HG03159 (cell line): ENCODE measurements around the gene DAP3.
"Not testable (repeated sequence)": the region's sequence is repeated elsewhere in the genome, so short reads cannot be mapped to it uniquely, and the experiment has no call there.

Experiments
- ATAC-seq: cut with Tn5 transposase; IDR thresholded peaks from one replicate; pipeline ENCODE4 v1.9.1; 2021; ENCODE audit warnings: mild to moderate bottlenecking, moderate library complexity; ENCODE audit not compliant: unreplicated experiment

DAP3 gene

DNA sequence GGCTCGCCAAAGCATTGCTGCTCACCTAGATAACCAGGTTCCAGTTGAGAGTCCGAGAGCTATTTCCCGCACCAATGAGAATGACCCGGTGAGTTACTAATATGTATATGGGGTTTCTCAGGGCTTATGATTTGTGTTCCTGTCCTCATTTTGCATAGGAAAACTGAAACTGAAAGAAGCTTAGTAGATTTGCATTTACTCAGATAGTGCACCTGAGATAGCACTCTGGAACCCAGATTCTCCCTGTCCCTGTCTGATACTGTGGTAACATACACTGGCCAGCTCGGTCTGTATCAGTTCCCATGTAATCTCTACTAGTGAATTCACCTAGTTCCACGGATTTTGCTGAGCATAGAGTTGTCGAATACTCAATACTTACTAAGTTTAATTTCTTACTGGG lies 28.1 kb downstream of the DAP3 start:
- ATAC-seq = peak; percentile 60

- ATAC-seq = not testable (repeated sequence)
Measured at GRCh38 chr1:155718524-155719115, 29.7 kb downstream of the DAP3 start.

GRCh38 chr1:155719703-155720102 lies 30.8 kb downstream of the DAP3 start:
- ATAC-seq = no peak

DNA sequence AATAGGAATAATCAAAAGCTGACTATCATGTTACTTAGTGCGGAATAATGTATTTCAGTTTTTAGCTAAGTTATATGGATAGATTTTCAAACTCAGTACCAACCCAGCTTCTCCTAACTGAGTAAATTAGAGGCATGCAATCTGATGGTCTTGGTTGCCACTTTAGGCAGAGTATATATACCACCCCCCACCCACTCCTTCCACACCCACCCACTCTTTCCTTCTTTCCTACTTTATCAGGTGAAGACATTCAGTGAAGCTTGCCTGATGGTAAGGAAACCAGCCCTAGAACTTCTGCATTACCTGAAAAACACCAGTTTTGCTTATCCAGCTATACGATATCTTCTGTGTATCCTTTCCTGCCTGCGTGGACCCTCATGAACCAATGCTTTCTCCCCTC lies 36.3 kb downstream of the DAP3 start:
- no peak for ATAC-seq

GRCh38 chr1:155729031-155729898 lies 40.4 kb downstream of the DAP3 start:
- no peak for ATAC-seq

- no peak for ATAC-seq
Measured at GRCh38 chr1:155740995-155741394, 52.1 kb downstream of the DAP3 start.

- no peak for ATAC-seq
Measured at GRCh38 chr1:155741908-155742307, 53.0 kb downstream of the DAP3 start.

DNA sequence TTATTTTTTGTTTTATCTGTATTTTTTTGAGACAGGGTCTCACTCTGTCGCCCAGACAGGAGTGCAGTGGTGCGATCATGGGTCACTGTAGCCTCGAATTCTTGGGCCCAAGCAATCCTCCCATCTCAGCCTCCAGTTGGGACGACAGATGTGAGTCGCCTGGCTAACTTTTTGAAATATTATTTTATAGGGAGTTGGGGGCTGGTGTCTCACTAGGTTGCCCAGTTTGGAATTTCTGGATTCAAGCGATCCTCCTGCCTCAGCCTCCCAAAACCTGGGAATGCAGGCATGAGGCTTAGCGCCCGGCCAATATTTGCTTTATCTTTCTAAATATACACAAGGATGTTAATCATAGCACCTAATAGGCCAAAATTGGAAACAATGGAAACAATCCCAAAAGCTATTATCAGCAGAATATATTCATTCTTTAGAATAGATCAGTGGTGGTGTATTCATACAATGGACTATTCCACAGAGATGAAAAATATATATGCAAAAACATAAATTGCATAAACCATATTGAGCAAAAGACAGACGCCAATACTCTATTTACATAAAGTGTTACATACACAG lies 55.9 kb downstream of the DAP3 start:
- no peak for ATAC-seq

DNA sequence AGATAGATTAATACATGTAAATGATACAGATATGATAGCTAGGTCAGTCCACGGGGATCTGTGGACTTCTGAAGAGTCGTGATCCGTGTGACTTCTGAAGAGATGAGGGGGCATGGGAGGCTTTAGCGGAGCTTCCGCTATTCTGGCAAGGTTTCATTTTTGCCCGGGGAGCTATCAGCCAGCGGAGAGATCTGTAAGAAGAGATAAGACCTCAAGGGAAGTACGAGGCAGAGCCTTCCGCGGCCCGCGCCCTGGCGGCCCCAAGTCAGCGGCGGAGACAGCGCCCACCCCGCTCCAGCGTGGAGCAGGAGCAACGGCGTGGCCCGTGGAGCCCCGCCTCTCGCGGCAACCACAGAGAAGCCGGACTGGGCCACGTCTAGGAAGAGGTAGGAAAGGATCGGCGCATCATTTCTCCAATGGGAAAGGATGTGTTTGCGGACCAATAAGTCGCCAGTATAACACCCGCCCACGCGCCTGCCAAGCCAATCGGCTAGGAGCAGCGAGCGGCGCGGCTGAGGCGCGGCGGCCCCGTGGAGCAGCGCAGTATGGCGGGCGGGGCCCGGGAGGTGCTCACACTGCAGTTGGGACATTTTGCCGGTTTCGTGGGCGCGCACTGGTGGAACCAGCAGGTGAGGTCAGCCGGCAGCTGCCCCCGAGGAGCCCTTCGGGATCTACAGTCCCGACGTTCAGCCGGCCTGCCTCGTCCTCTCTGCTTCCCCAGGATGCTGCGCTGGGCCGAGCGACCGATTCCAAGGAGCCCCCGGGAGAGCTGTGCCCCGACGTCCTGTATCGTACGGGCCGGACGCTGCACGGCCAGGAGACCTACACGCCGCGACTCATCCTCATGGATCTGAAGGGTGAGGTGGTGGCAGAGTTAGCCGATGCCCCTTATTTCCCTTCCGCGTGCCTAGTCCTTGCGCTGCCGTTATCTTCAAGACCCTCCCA lies 56.7 kb downstream of the DAP3 start:
- peak; percentile 90 for ATAC-seq

- ATAC-seq = not testable (repeated sequence)
Measured at GRCh38 chr1:155747586-155747985, 58.7 kb downstream of the DAP3 start.

DNA sequence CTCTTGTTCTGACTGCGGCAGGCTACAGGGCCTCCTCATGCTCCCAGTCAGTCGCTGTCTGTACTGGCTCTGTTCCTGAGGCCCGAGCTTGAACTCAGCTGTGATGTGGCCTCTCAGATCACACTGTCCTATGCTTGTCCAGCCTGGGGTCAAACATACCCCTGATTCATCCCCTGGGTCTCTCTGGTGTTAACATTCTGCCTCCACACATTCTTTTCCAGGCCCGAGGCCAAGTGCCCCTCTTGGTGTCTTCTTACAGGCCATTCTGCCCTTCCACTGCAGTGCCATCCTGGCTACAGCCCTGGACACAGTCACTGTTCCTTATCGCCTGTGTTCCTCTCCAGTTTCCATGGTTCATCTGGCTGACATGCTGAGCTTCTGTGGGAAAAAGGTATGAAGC lies 59.2 kb downstream of the DAP3 start:
- ATAC-seq = not testable (repeated sequence)

GRCh38 chr1:155759017-155759416 lies 70.1 kb downstream of the DAP3 start:
- ATAC-seq = not testable (repeated sequence)

DNA sequence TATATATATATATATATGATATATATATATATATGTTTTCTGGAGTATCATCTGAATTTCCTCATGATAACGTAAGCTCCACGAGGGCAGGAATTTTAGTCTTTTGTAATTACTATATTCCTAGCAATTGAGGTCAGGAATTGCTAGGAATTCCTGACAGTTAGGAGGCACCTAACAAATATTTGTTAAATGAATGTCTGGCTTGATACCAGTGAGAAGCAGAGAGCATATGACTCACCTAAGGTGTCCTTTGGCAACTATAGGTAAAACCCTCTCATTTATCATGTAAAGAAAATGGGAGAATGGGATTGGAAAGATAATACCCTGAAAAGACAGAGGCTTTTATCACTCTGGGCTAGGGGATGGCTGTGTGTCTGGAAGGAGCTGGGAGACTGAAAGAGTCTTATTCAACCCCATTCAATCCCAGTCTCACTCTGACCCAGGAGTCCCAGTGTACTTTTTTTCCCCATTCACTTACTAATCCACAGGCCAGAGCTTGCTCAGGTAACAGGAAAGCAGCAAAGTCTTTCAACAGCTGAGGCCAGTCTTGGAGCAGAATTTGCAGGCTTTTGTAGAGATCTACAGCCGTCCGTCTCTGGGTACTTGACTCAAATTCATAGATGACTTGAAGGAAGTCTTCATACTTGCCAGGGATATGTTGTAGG lies 71.2 kb downstream of the DAP3 start:
- ATAC-seq = no peak

DNA sequence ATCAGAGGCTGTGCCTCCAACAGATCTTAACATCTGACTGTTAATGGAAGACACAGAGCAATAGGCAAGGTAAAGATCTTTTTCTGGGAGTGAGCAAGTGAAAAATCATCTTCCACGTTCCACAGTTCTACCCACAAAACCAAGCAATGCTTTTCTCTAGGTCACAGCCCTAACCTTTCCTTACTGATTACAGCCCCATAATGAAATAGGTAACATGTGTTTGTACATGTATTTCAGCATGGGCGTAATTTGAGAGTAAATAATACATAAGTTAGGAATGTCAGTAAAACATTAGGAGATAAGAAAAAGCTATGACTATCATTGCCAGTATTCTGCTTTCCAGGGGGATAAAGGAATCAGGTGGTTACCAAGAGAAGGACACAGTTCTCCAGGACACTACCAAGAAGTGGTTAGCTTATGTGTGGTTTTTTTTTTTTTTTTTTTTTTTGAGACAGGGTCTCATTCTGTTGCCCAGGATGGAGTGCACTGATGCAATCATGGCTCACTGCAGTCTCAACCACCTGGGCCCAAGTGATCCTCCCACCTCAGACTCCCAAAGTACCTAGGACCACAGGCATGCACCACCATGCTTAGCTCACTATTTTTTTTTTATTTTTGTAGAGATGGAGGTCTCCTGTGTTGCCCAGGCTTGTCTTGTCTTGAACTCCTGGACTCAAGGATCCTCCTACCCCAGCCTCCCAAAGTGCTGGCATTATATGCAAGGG lies 72.0 kb downstream of the DAP3 start:
- ATAC-seq = no peak

DNA sequence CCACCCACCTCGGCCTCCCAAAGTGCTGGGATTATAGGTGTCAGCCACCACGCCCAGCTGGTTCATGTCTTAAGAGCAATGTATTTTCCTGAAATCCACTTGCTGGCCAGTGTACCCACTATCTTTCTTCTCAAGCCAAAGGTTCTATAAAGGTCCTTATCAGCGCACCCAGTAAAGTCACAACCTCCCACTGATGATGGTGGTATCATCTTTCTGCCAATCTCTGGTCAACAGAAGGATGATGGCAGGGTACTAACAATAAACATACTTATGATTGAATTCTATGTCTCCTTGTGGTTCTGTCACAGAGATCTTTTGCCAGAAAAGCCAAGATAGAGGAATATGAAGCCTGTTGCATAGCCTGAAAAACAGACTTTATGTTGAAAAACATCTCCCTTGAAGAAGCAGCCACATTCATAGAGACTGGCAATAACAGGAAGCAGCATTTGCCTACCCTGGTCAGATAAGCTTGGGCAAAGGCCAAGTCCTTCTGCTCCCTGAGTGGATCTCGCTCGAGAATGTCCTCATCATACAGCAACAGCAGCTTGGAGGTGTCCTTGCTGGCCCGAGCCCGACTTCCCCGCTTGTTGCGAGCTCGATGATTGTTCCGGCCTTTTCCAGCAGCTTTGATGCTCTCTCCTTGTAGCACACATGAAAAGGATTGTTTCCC lies 73.0 kb downstream of the DAP3 start:
- no peak for ATAC-seq

DNA sequence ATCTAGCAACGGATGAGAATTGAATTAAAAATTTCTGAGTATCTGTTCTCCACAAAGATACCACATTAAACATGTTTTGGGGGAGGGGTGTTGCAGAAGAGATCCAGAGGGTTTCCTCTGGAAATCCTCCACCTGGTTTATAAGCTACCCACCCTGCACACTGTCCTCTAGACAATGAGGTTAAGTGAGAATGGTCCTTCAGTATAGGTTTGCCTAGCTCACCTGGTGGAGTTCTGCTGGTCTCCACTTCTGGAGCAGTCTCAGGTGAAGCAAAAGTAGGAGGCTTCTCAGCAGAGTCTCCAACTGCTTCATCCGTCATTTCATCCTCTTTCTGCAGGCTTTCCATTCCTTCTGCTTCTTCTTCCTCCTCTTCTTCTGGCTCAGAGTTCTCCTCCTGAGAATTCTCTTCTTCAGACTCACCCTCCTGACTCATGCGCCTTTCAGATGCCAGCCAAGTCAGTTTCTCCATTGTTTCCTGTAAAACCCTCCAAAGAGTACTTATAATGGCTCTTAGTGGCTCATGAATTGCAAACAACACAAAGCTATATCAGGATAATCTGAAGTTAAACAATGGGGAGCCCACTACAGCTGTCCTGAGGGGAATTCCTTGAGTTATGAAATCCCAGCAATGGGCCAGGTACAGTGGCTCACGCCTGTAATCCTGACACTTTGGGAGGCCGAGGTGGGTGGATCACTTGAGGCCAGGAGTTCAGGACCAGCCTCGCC lies 74.4 kb downstream of the DAP3 start:
- ATAC-seq = not testable (repeated sequence)

DNA sequence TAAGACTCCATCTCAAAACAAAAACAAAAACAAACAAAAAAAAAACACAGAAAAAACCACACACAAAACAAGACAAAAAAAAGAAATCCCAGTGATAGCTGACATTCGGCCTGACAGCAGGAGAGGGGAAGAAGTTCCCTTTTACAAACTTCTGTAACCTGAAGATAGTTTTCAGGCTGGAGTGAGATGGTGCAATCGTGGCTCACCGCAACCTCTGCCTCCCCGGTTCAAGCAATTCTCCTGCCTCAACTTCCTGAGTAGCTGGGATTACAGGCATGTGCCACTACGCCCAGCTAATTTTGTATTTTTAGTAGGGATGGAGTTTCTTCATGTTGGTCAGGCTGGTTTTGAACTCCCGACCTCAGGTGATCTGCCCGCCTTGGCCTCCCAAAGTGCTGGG lies 75.1 kb downstream of the DAP3 start:
- not testable (repeated sequence) for ATAC-seq

DNA sequence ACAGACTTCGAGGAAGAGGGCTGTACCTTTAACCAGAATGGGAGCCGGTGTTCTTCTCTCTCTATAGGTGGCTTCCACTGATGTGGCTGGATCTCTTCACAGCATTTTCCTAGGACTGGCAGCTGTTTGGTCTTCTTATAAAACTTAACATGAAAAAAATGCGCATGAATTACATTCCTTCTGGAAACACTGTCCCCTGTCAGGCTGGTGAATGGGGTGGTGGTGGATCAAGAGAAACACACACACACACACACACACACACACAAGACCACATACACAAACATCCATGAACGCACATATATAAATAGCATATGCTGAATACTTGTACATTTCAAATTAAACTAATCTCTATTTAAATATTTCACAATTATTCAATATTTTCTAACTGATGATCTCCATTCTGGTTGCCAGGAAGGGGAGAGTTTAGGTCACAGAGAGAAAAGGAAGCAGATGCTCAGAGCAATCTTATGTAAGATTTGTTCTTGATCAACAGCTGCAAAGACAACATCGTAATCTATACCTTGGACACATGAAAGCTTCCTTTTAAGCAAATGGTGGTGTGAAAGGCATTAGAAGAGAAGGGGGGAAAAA lies 78.6 kb downstream of the DAP3 start:
- not testable (repeated sequence) for ATAC-seq
